GM13977 (cell line): ENCODE results near the gene MLLT3.

ENCODE experiments used
- DNase-seq: peaks from one replicate; pipeline ENCODE4 v3.0.0; 2012; ENCODE audit warnings: low spot score
- in situ Hi-C: fragments of 300-500 bp; cut with MboI; formaldehyde crosslinking; loops from one replicate; pipeline ENCODE4 v1.12.0; 2022; ENCODE audit warnings: low sequenced_read_pairs, low pct_unique_long_range_greater_than_20kb, mixed read lengths, inconsistent platforms; ENCODE audit not compliant: unreplicated experiment
- TF ChIP-seq, protein P1 (sequence below): IDR thresholded peaks from 2 replicates; pipeline ENCODE4 v1.5.1; 2012; ENCODE audit warnings: mild to moderate bottlenecking, control low read depth; ENCODE audit not compliant: insufficient read depth; ENCODE audit errors: extremely low read depth, missing control alignments

The MLLT3 gene

DNA sequence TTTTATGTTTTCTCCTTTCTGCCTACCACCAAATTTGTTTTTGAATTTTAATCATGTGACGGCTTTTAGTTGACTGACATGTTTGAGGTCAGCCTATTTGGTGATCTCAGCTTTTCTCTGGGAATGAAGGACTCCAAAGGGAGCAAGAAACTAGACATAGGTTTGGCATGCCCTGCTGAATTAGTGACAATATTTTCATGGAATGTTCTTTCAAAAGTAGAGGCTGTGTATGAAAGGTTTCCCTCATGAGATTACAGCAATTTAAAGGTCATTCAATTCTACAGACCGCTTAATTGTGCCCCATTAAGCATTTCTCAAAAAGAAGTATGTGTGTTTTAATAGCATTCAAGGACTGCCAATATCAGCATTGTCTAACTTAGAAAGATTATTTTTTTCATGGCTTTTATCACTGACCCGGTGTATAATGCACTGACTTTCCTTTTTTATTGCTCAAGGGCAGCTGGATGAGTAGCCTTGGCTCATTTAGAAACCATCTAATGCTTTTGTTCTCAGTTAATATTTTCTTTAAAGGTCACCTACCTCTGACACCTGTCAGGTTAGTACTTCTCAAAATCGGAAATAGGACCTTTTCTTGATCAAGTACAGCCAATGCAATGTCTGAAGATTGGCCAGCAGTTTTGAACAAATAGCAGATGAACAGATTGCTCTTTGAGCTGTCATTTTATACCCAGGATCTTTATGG, 8.1 kb upstream of the MLLT3 start:
- DNase-seq: no peak
- TF ChIP-seq, protein P1, sequence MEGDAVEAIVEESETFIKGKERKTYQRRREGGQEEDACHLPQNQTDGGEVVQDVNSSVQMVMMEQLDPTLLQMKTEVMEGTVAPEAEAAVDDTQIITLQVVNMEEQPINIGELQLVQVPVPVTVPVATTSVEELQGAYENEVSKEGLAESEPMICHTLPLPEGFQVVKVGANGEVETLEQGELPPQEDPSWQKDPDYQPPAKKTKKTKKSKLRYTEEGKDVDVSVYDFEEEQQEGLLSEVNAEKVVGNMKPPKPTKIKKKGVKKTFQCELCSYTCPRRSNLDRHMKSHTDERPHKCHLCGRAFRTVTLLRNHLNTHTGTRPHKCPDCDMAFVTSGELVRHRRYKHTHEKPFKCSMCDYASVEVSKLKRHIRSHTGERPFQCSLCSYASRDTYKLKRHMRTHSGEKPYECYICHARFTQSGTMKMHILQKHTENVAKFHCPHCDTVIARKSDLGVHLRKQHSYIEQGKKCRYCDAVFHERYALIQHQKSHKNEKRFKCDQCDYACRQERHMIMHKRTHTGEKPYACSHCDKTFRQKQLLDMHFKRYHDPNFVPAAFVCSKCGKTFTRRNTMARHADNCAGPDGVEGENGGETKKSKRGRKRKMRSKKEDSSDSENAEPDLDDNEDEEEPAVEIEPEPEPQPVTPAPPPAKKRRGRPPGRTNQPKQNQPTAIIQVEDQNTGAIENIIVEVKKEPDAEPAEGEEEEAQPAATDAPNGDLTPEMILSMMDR: no peak
- in situ Hi-C loops: loop anchor here (25.0 kb wide), 1 partner anchor 1143 kb away; no protein-coding TSS in a partner anchor

DNA sequence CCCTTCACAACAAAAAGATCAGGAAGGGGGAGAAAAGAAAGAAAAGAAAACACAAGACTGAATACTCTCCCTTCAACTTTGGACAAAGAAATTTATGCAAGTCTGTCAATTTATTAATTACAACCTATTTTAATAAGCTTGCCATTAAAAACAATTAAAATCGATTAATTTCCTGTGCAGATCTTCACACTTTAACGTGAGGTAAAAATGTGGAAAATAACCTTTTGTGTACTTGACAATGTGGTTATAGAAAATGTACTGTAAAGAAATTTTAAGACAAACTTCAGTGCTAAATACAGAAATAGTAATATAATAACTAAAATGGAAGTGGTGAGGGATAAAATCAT, 2.7 kb upstream of the MLLT3 start:
- DNase-seq: no peak
- TF ChIP-seq, protein P1: no peak
- in situ Hi-C loops: loop anchor here (5.0 to 25.0 kb wide), 5 partner anchors 270 to 1138 kb away; no protein-coding TSS in a partner anchor

DNA sequence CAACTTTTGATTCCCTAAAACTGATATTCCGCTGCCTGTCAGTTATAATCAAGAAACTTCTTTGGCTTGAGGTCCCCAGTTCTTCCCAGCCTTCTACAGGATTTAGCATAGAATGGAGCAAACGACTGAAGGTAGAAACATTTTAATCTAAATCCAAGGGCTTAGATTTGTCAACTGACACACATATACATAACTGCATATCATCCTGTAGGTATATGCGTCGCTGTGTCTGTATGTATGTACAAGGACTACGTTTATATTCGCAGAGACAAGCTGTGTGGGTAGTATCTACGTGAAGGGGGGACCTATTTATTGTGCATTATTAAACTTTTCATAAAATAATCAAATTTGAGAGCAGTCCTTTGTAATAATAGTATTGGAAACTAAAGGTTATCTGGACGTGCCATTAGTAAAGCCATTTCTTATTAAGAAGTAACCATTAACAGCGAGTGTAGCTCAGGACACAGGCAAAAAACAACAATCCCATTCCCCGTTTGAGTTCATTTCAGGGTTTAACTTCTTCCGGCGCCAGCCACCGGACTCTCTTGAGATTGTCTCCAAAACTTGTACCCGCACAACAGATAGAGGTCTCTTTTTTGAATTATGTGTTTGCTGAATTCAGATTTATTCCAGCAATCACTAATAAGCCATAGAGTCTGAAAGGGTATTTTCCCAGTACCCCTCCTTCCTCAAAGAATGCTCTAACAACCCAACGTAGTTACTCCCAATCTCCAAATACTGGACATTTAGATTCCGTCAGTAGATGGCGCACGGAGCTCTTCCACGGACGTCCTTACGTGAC, 2.1 kb upstream of the MLLT3 start:
- DNase-seq: peak; percentile 39
- TF ChIP-seq, protein P1: peak; percentile 78
- in situ Hi-C loops: loop anchor here (5.0 to 25.0 kb wide), 5 partner anchors 270 to 1137 kb away; no protein-coding TSS in a partner anchor

DNA sequence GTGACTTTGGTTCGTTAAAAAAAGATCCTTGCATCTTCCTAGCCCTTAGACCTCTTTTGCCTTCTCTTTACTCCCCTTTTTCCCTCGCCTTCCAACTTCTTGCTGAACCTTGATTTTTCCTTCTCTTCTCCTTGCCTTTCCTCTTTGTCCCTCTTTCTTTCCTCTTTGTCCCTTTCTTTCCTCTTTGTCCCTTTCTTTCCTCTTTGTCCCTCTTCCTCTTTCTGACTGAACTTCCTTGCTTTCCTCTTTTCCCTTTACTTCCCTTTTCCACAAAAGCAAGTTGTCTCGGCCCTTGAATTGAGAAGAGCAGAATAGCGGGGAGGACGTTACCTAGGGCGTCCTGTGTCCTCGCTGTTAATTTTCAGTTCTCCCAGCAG, 1.4 kb upstream of the MLLT3 start:
- TF ChIP-seq, protein P1: no peak
- DNase-seq: no peak
- in situ Hi-C loops: loop anchor here (10.0 kb wide), 3 partner anchors 269 to 699 kb away; no protein-coding TSS in a partner anchor

DNA sequence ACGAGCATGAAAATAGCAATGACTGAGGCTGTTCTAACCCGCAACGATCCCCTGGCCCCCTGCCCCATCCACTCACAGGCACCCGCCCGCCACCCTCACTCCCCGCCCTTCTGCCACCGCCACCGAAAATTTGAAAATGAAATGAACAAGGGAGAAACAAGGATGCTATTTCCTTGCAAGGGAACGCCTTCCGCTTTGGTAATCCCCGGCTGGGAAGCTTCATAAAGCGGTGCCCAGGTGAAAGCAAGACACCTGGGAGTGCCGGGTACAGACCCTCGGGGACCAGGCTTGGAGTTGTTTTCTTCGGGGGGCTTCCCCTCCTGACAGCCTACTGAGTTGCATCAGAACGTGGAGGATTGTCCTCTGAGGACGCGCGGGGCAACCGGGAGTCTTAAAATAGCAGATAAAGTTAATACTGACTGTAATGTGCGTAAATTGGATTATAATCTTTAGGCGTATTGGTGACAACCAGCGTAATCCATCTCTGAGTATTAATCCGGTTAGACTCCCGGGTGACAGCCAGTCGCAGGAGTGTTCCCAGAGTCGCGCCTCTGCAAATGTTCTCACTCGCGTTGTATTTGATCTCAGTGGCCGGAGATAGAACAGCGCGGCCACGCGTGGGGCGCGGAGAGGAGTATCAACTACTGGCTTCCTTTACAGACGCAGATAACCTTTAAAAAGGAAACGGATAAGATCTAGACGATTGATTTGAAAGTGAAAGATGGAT, 885 bp upstream of the MLLT3 start:
- TF ChIP-seq, protein P1: no peak
- in situ Hi-C loops: loop anchor here (10.0 kb wide), 3 partner anchors 268 to 698 kb away; no protein-coding TSS in a partner anchor
- DNase-seq: no peak
